Measurements from ENCODE around the gene BIRC2.

BIRC2 gene

GRCh38 chr11:102391549-102392237, 44.7 kb downstream of the BIRC2 start:
- Histone ChIP-seq H2AK5ac (ENCODE audit: low read depth, low read length) (peak overlapping the region; percentile 62), H3K4me3 (ENCODE audit: low read length in 2 of 2) (no peak overlapping the region), H3K36me3 (replicated peaks in 1 of 2; ENCODE audit: control insufficient read depth in 2 of 2, insufficient read depth in 2 of 2, low read length in 2 of 2) (peaks cover 12 to 74% of the 10 kb centered on the region in 2 donors), H3K23ac (ENCODE audit: low read depth, low read length, poor library complexity) (no peak overlapping the region), H3K4ac (ENCODE audit: low read length) (no peak overlapping the region), H3K18ac (ENCODE audit: low read length) (no peak overlapping the region), H3K79me1 (ENCODE audit: low read depth, low read length) (no peaks in the 10 kb centered on the region), H4K8ac (ENCODE audit: low read depth, low read length) (no peak overlapping the region), H4K91ac (ENCODE audit: low read depth, low read length, poor library complexity) (no peak overlapping the region), H2AFZ (ENCODE audit: low read length) (no peak overlapping the region), H3K27ac (replicated peaks; ENCODE audit: low read length) (no peak overlapping the region), H3K14ac (ENCODE audit: low read length) (peak overlapping the region; percentile 44), H3K9me3 (replicated peaks in 1 of 2; ENCODE audit: control insufficient read depth in 2 of 2, insufficient read depth in 1 of 2, low read depth in 1 of 2, low read length in 2 of 2) (peaks cover 1 to 4% of the 10 kb centered on the region in 2 donors), H2BK120ac (ENCODE audit: low read depth, low read length) (no peak overlapping the region), H2BK5ac (ENCODE audit: low read length) (peak overlapping the region; percentile 48), H2BK15ac (ENCODE audit: low read length) (no peak overlapping the region), H3K27me3 (ENCODE audit: control insufficient read depth in 3 of 3, insufficient read depth in 3 of 3, low read depth in 1 of 3, low read length in 3 of 3) (no peaks in the 10 kb centered on the region), H3K9ac (ENCODE audit: low read depth, low read length, poor library complexity) (no peak overlapping the region), H3K4me1 (ENCODE audit: control insufficient read depth in 2 of 2, insufficient read depth in 1 of 2, low read depth in 1 of 2, low read length in 2 of 2) (no peaks in the 10 kb centered on the region), H3K4me2 (ENCODE audit: insufficient read depth, low read length, poor library complexity, severe bottlenecking) (no peak overlapping the region), H2BK12ac (ENCODE audit: low read length) (no peak overlapping the region)
- no peak for DNase-seq (ENCODE audit: low spot score)
- WGBS, 2 donors (ENCODE audit: extremely low coverage in 2 of 2, insufficient read length in 2 of 2, insufficient replicate concordance in 1 of 2), result no CpG with 5 or more reads among the region's 4 CpGs

DNA sequence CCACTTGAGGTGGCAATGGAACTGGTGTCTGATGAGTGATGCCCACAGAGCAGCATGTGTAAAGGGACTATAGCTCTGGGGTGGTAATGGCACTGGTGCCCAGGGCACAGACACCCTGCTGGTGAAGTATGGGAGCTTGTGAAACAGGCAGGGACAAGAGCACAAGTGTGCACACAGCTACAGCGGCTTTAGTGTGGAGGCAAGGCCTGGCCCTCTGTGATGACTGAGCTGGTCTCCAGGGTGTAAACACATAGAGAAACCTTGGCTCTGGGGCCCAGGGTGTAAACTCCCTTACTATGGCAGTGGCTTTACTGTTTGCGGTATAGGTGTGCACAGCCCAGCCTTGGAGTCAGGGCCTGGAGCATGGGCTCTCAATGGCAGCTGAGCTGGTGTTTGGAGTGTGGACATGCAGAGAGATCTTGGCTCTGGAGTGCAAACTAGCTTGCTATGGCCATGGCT, 46.3 kb downstream of the BIRC2 start:
- Histone ChIP-seq H4K8ac (ENCODE audit: low read depth, low read length) (peak overlapping the region; percentile 77), H3K4ac (ENCODE audit: low read length) (no peak overlapping the region), H3K4me1 (ENCODE audit: control insufficient read depth in 2 of 2, insufficient read depth in 1 of 2, low read depth in 1 of 2, low read length in 2 of 2) (no peaks in the 10 kb centered on the region), H3K4me2 (ENCODE audit: insufficient read depth, low read length, poor library complexity, severe bottlenecking) (no peak overlapping the region), H3K27me3 (ENCODE audit: control insufficient read depth in 3 of 3, insufficient read depth in 3 of 3, low read depth in 1 of 3, low read length in 3 of 3) (no peaks in the 10 kb centered on the region), H2BK12ac (ENCODE audit: low read length) (no peak overlapping the region), H3K4me3 (ENCODE audit: low read length in 2 of 2) (no peak overlapping the region), H2BK120ac (ENCODE audit: low read depth, low read length) (no peak overlapping the region), H2BK15ac (ENCODE audit: low read length) (no peak overlapping the region), H3K23ac (ENCODE audit: low read depth, low read length, poor library complexity) (no peak overlapping the region), H3K36me3 (replicated peaks in 1 of 2; ENCODE audit: control insufficient read depth in 2 of 2, insufficient read depth in 2 of 2, low read length in 2 of 2) (peaks cover 10 to 74% of the 10 kb centered on the region in 2 donors), H2AFZ (ENCODE audit: low read length) (no peak overlapping the region), H3K9me3 (replicated peaks in 1 of 2; ENCODE audit: control insufficient read depth in 2 of 2, insufficient read depth in 1 of 2, low read depth in 1 of 2, low read length in 2 of 2) (peaks cover 1 to 4% of the 10 kb centered on the region in 2 donors), H3K79me1 (ENCODE audit: low read depth, low read length) (no peaks in the 10 kb centered on the region), H3K27ac (replicated peaks; ENCODE audit: low read length) (no peak overlapping the region), H3K18ac (ENCODE audit: low read length) (no peak overlapping the region), H2AK5ac (ENCODE audit: low read depth, low read length) (no peak overlapping the region), H3K9ac (ENCODE audit: low read depth, low read length, poor library complexity) (no peak overlapping the region), H3K14ac (ENCODE audit: low read length) (no peak overlapping the region), H2BK5ac (ENCODE audit: low read length) (no peak overlapping the region), H4K91ac (ENCODE audit: low read depth, low read length, poor library complexity) (no peak overlapping the region)
- no CpG with 5 or more reads among the region's 2 CpGs for WGBS, 2 donors (ENCODE audit: extremely low coverage in 2 of 2, insufficient read length in 2 of 2, insufficient replicate concordance in 1 of 2)
- no peak for DNase-seq (ENCODE audit: low spot score)

GRCh38 chr11:102395720-102396393, 48.8 kb downstream of the BIRC2 start:
- no peak overlapping the region for H3K4me3 ChIP-seq (ENCODE audit: low read length in 2 of 2)

More at GRCh38 chr11:102395720-102396393, 48.8 kb downstream of the BIRC2 start:
- Histone ChIP-seq H3K27ac (replicated peaks; ENCODE audit: low read length) (no peak overlapping the region), H4K8ac (ENCODE audit: low read depth, low read length) (no peak overlapping the region), H2BK15ac (ENCODE audit: low read length) (no peak overlapping the region), H3K9me3 (replicated peaks in 1 of 2; ENCODE audit: control insufficient read depth in 2 of 2, insufficient read depth in 1 of 2, low read depth in 1 of 2, low read length in 2 of 2) (peaks cover 0 to 1% of the 10 kb centered on the region in 2 donors), H3K18ac (ENCODE audit: low read length) (no peak overlapping the region), H2AK5ac (ENCODE audit: low read depth, low read length) (no peak overlapping the region), H2BK5ac (ENCODE audit: low read length) (no peak overlapping the region), H2BK12ac (ENCODE audit: low read length) (no peak overlapping the region), H3K23ac (ENCODE audit: low read depth, low read length, poor library complexity) (no peak overlapping the region), H3K4ac (ENCODE audit: low read length) (no peak overlapping the region), H3K27me3 (ENCODE audit: control insufficient read depth in 3 of 3, insufficient read depth in 3 of 3, low read depth in 1 of 3, low read length in 3 of 3) (no peaks in the 10 kb centered on the region), H4K91ac (ENCODE audit: low read depth, low read length, poor library complexity) (no peak overlapping the region), H3K4me1 (ENCODE audit: control insufficient read depth in 2 of 2, insufficient read depth in 1 of 2, low read depth in 1 of 2, low read length in 2 of 2) (no peaks in the 10 kb centered on the region), H2BK120ac (ENCODE audit: low read depth, low read length) (no peak overlapping the region), H3K14ac (ENCODE audit: low read length) (no peak overlapping the region), H3K4me2 (ENCODE audit: insufficient read depth, low read length, poor library complexity, severe bottlenecking) (no peak overlapping the region), H3K36me3 (replicated peaks in 1 of 2; ENCODE audit: control insufficient read depth in 2 of 2, insufficient read depth in 2 of 2, low read length in 2 of 2) (peaks cover 12 to 83% of the 10 kb centered on the region in 2 donors), H3K79me1 (ENCODE audit: low read depth, low read length) (no peaks in the 10 kb centered on the region), H2AFZ (ENCODE audit: low read length) (no peak overlapping the region), H3K9ac (ENCODE audit: low read depth, low read length, poor library complexity) (no peak overlapping the region)
- no CpG with 5 or more reads among the region's 6 CpGs for WGBS, 2 donors (ENCODE audit: extremely low coverage in 2 of 2, insufficient read length in 2 of 2, insufficient replicate concordance in 1 of 2)
- no peak for DNase-seq (ENCODE audit: low spot score)

All from neuronal stem cell (in vitro differentiated cells).